ENCODE measurements around the gene HS3ST3A1. TPM values are rescaled to one million over a fixed set of nuclear protein-coding genes. Genes with fewer than 3 reads are reported as not detected.

HS3ST3A1 gene
- total RNA-seq, 1 donor from 2014 or later, result not detected

DNA sequence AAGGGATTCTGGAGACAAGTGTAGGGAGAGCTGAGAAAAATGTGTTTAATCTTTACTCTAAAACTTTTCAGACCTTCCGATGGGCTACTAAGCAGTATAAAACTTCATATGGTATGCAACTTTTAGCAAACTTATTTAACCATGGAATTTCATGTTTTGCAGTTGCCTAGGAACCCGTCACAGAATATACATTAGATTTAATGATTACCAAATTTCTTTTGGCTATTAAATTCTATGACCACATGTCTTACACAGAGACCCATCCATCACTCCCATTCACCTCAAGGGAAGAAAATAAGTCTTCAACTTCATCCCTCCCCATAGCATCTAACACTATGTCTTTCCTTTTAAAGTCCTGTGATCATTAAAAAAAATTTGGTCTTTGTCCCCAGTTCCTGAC lies 54.9 kb downstream of the HS3ST3A1 start:
- intact Hi-C loops (cut with DNase I), result no loop called here
- no peaks in the 10 kb centered on the region for H3K36me3 ChIP-seq
- no peaks in the 10 kb centered on the region for H3K4me1 ChIP-seq
- H3K27ac ChIP-seq, result no peak overlapping the region
- TF ChIP-seq, protein P1, sequence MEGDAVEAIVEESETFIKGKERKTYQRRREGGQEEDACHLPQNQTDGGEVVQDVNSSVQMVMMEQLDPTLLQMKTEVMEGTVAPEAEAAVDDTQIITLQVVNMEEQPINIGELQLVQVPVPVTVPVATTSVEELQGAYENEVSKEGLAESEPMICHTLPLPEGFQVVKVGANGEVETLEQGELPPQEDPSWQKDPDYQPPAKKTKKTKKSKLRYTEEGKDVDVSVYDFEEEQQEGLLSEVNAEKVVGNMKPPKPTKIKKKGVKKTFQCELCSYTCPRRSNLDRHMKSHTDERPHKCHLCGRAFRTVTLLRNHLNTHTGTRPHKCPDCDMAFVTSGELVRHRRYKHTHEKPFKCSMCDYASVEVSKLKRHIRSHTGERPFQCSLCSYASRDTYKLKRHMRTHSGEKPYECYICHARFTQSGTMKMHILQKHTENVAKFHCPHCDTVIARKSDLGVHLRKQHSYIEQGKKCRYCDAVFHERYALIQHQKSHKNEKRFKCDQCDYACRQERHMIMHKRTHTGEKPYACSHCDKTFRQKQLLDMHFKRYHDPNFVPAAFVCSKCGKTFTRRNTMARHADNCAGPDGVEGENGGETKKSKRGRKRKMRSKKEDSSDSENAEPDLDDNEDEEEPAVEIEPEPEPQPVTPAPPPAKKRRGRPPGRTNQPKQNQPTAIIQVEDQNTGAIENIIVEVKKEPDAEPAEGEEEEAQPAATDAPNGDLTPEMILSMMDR (IDR thresholded peaks at IDR 0.05), result no peak
- no peak overlapping the region for H3K4me3 ChIP-seq
- no peaks in the 10 kb centered on the region for H3K9me3 ChIP-seq
- H3K27me3 ChIP-seq, result no peaks in the 10 kb centered on the region
- no peak for DNase-seq (ENCODE audit: low spot score in 2 of 2)

DNA sequence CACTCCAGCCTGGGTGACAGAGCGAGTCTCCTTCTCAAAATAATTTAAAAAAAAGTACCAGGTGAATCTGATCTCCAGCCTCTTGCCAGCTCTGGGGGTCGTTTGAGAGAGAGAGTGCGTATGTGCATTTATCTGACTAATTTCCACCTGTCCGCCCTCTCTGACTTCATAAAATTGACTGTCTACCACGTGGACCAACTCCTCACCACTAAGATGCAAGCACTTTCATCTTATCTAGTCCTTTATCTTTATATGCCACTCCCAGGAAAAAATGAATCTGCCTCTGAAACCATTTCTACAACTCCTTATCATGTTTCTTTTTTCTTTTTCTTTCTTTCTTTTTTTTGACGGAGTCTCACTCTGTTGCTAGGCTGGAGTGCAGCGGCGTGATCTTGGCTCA lies 55.8 kb downstream of the HS3ST3A1 start:
- no peaks in the 10 kb centered on the region for H3K9me3 ChIP-seq
- TF ChIP-seq, protein P1 (IDR thresholded peaks at IDR 0.05), result no peak
- no peaks in the 10 kb centered on the region for H3K36me3 ChIP-seq
- H3K4me3 ChIP-seq, result no peak overlapping the region
- no peak for DNase-seq (ENCODE audit: low spot score in 2 of 2)
- intact Hi-C loops (cut with DNase I), result no loop called here
- no peaks in the 10 kb centered on the region for H3K4me1 ChIP-seq
- H3K27ac ChIP-seq, result no peak overlapping the region
- no peaks in the 10 kb centered on the region for H3K27me3 ChIP-seq

DNA sequence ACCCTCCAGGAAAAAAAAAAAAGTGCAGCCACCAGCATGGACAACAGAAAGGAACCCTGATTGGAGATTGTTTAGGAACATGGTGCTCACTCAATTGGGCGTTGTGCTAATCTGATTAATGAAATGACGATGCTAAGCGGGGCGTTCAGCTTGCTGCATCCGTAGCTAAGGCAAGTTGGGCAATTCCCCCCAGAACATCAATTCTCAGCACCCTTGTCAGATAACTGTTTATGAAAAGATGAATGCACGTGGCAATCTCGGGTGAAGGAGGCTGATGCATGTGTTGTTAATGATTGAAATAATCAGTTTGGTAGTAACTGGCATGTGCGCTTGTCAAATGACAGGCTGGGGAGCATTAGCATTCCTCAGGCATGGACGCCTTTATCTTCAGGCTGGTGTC lies 57.0 kb downstream of the HS3ST3A1 start:
- H3K4me3 ChIP-seq, result no peak overlapping the region
- no peak for DNase-seq (ENCODE audit: low spot score in 2 of 2)
- H3K27me3 ChIP-seq, result no peaks in the 10 kb centered on the region
- H3K36me3 ChIP-seq, result no peaks in the 10 kb centered on the region
- no peaks in the 10 kb centered on the region for H3K9me3 ChIP-seq
- TF ChIP-seq, protein P1 (IDR thresholded peaks at IDR 0.05), result no peak
- intact Hi-C loops (cut with DNase I), result no loop called here
- H3K27ac ChIP-seq, result no peak overlapping the region
- H3K4me1 ChIP-seq, result no peaks in the 10 kb centered on the region

DNA sequence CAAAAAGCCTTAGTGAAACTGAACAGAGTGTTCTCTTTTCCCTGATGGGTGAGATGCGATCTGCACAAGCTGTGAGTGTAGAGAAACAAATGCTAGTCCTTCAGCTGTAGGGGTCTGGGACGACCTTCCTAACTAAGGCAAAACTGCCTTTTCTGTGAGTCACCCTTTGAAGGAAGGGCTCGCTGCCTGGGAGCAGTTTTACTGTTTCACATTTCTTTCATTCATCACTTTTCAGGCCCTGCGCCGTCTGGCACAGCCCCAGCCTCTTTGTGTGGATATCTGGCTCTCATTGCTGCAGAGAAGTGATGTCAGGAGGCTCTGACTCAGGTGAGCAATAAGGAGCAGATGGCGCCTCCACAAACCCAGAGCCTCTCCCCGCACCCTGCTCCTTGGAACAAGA lies 57.4 kb downstream of the HS3ST3A1 start:
- no peaks in the 10 kb centered on the region for H3K27me3 ChIP-seq
- no peak overlapping the region for H3K4me3 ChIP-seq
- DNase-seq (ENCODE audit: low spot score in 2 of 2), result no peak
- H3K9me3 ChIP-seq, result no peaks in the 10 kb centered on the region
- no peaks in the 10 kb centered on the region for H3K36me3 ChIP-seq
- no peaks in the 10 kb centered on the region for H3K4me1 ChIP-seq
- intact Hi-C loops (cut with DNase I), result no loop called here
- no peak overlapping the region for H3K27ac ChIP-seq
- TF ChIP-seq, protein P1 (IDR thresholded peaks at IDR 0.05), result no peak

DNA sequence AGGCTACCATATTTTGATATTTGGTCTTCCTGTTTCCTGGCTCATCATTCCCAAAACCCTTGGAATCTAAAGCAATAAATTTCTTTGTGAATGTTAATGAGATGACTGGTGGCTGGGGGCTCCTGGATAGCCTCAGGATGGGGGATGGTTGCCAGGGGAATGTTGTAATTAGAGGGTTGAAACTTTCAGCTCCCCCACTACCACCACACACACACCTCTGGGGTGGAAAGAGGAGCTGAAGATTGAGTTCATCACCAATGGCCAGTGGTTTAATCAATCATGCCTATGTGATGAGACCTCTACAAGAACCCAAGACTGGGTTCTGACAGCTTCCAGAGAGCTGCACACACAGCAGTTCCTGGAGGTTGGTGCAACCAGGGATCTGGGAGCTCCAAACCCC lies 59.1 kb downstream of the HS3ST3A1 start:
- Histone ChIP-seq H3K4me1 (no peaks in the 10 kb centered on the region), H3K27ac (no peak overlapping the region), H3K36me3 (no peaks in the 10 kb centered on the region), H3K4me3 (no peak overlapping the region), H3K9me3 (no peaks in the 10 kb centered on the region), H3K27me3 (no peaks in the 10 kb centered on the region)
- TF ChIP-seq, protein P1 (IDR thresholded peaks at IDR 0.05), result no peak
- DNase-seq (ENCODE audit: low spot score in 2 of 2), result no peak
- intact Hi-C loops (cut with DNase I), result no loop called here

DNA sequence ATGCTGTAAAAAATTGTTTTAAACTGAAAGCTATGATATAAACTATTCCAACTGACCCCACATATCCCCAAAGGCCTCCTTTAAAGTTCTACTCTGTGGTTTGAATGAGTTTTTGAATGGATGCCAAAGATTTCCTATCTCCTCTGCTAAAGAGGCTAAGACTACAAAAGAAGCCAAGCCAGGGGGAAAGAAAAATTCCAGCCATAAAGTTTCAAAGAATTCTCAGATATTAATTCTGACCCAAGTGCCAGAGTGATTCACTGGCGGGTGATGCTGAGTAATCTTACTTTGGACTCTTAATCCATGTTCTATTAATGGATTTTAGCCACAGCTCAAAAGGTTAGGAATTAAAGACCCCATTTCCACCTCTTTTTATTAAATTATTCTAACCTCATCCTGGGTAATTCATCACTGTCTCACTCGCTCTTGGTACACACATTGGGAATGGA lies 60.7 kb downstream of the HS3ST3A1 start:
- DNase-seq (ENCODE audit: low spot score in 2 of 2), result no peak
- no peaks in the 10 kb centered on the region for H3K9me3 ChIP-seq
- intact Hi-C loops (cut with DNase I), result no loop called here
- H3K4me3 ChIP-seq, result no peak overlapping the region
- no peaks in the 10 kb centered on the region for H3K4me1 ChIP-seq
- H3K27me3 ChIP-seq, result no peaks in the 10 kb centered on the region
- TF ChIP-seq, protein P1 (IDR thresholded peaks at IDR 0.05), result no peak
- H3K27ac ChIP-seq, result no peak overlapping the region
- H3K36me3 ChIP-seq, result no peaks in the 10 kb centered on the region

All from ascending aorta (tissue), 2 donors.